HepG2 (cell line): ENCODE measurements around the gene EXPH5. TPM values are rescaled to one million over a fixed set of nuclear protein-coding genes. Genes with fewer than 3 reads are reported as not detected.

Experiments used
- ATAC-seq: fragments of 200-7000 bp; cut with Tn5 transposase; 3 replicates; pipeline ENCODE4 v1.9.1; 2020; ENCODE audit warnings: mild to moderate bottlenecking, moderate library complexity
- BruUV-seq: library from RNA; stranded (reverse); fragments of 400-500 nt; replicated peaks from 2 replicates; lab custom pipeline; 2021; lab: Mats Ljungman, UMichigan
- CTCF ChIA-PET: fragments of 300-600 bp; formaldehyde crosslinking; extraction: SDS; loops from one replicate; lab custom pipeline; 2021; ENCODE audit warnings: low total read pairs, inconsistent platforms, low intra/inter-chr PET ratio; lab: Yijun Ruan, JAX
- POLR2A ChIA-PET: fragments of 350-600 bp; sonication (Branson Sonifier 250); formaldehyde crosslinking; loops from one replicate; lab custom pipeline; 2020; ENCODE audit warnings: antibody characterized with exemption, inconsistent platforms; lab: Yijun Ruan, JAX
- DNase-seq: peaks from one replicate; pipeline ENCODE4 v3.0.0-alpha.2; 2015; ENCODE audit warnings: low spot score
- FAIRE-seq: peaks from 3 replicates; lab custom pipeline; 2011; peaks lifted over from hg19 to GRCh38; lab: Jason Lieb, UNC
- H2AFZ ChIP-seq: one replicate; pipeline ENCODE4 v1.6.1; 2011; ENCODE audit warnings: low read length, inconsistent platforms
- H3K27ac ChIP-seq: fragments of 300-600 bp; 3 replicates; pipeline ENCODE4 v1.8.0; 2011; ENCODE audit warnings: mixed run types, mild to moderate bottlenecking, mixed read lengths, low read length, inconsistent platforms; ENCODE audit not compliant: insufficient read depth; ENCODE audit errors: extremely low read length
- H3K27me3 ChIP-seq, 2 experiments: fragments of 200-600 bp in 1 of 2; 2 replicates in 1 of 2; 3 replicates in 1 of 2; pipeline versions ENCODE4 v1.6.0 to v1.8.0; 2011; ENCODE audit warnings: low read length in 2 of 2, mild to moderate bottlenecking in 2 of 2, moderate library complexity in 2 of 2, inconsistent platforms in 1 of 2; ENCODE audit not compliant: insufficient read depth in 2 of 2, control insufficient read depth in 1 of 2
- H3K36me3 ChIP-seq, 2 experiments: fragments of 200-600 bp in 1 of 2; replicated peaks in 1 of 2; 2 replicates in 1 of 2; 3 replicates in 1 of 2; pipeline versions ENCODE4 v1.5.1 to v1.8.0; 2011; ENCODE audit warnings: low read length in 2 of 2, inconsistent platforms in 1 of 2; ENCODE audit not compliant: insufficient read depth in 2 of 2, control insufficient read depth in 1 of 2
- H3K4me1 ChIP-seq: 2 replicates; pipeline ENCODE4 v1.5.1; 2012; ENCODE audit warnings: low read length, inconsistent platforms; ENCODE audit not compliant: insufficient read depth
- H3K4me2 ChIP-seq: 2 replicates; pipeline ENCODE4 v1.6.0; 2011; ENCODE audit warnings: low read depth, low read length, inconsistent platforms
- H3K4me3 ChIP-seq, 3 experiments: fragments of 200-600 bp in 1 of 3; sonication (generic), shearing (Covaris generic) in 1 of 3; replicated peaks in 1 of 3; 2 replicates each; pipeline ENCODE4 v1.5.1; 2011 to 2016; ENCODE audit warnings: low read length in 3 of 3, inconsistent platforms in 2 of 3, low read depth in 2 of 3, mild to moderate bottlenecking in 2 of 3, control low read depth in 1 of 3, mixed read lengths in 1 of 3; ENCODE audit not compliant: insufficient read depth in 1 of 3
- H3K79me2 ChIP-seq: one replicate; pipeline ENCODE4 v1.6.1; 2011; ENCODE audit warnings: low read length, inconsistent platforms; ENCODE audit not compliant: insufficient read depth
- H3K9ac ChIP-seq: 2 replicates; pipeline ENCODE4 v1.6.0; 2011; ENCODE audit warnings: mild to moderate bottlenecking, low read depth, low read length, inconsistent platforms; ENCODE audit not compliant: insufficient read depth
- H3K9me3 ChIP-seq: 2 replicates; pipeline ENCODE4 v1.5.1; 2012; ENCODE audit warnings: mild to moderate bottlenecking, low read length
- H4K20me1 ChIP-seq: 2 replicates; pipeline ENCODE4 v1.6.0; 2011; ENCODE audit warnings: inconsistent platforms, mild to moderate bottlenecking, low read length, moderate library complexity; ENCODE audit not compliant: insufficient read depth
- CBX2 ChIP-seq, 2 experiments: fragments of 200-600 bp in 1 of 2; sonication (generic); formaldehyde crosslinking in 1 of 2; IDR thresholded peaks; 2 replicates each; pipeline versions ENCODE4 v1.7.0 to v1.8.1; 2018 to 2022; ENCODE audit warnings: low read depth in 2 of 2, low read length in 1 of 2, mild to moderate bottlenecking in 1 of 2, missing genetic modification reagents in 1 of 2
- RCOR2 ChIP-seq: IDR thresholded peaks from 2 replicates; pipeline ENCODE4 v1.6.1; 2016; ENCODE audit warnings: missing biosample characterization, missing genetic modification reagents
- ZNF546 ChIP-seq: sonication (generic); formaldehyde crosslinking; conservative IDR thresholded peaks from 2 replicates; pipeline ENCODE4 v1.8.1; 2023; ENCODE audit warnings: mild to moderate bottlenecking, missing genetic modification reagents
- in situ Hi-C: cut with HindIII; loops from 2 replicates; pipeline ENCODE4 v1.10.0; 2017; ENCODE audit warnings: low pct_unique_long_range_greater_than_20kb; ENCODE audit not compliant: extremely low pct_ligation_motif_present
- intact Hi-C: fragments of 100-400 bp; cut with micrococcal nuclease; formaldehyde crosslinking; loops from one replicate; pipeline ENCODE4 v1.10.0; 2022; ENCODE audit not compliant: unreplicated experiment
- polyA plus RNA-seq, 8 experiments: library from polyadenylated mRNA; depleted of rRNA in 3 of 8; stranded (reverse) in 7 of 8; unstranded in 1 of 8; fragments of >200 nt; fragmentation: Illumina TruSeq in 4 of 8; extraction: Trizol in 4 of 8; gene quantifications; 2 replicates each; pipeline versions ENCODE4 v1.2.1 to v1.2.3, GENCODE V29; 2011 to 2016; ENCODE audit warnings: low read depth in 4 of 8, missing spikeins in 1 of 8, mixed read lengths in 1 of 8; ENCODE audit not compliant: insufficient read depth in 1 of 8
- total RNA-seq, 5 experiments: library from RNA; depleted of rRNA; stranded (reverse); fragments of >200 nt; fragmentation: Illumina TruSeq; extraction: Trizol; gene quantifications; 2 replicates each; pipeline ENCODE4 v1.2.3, GENCODE V29; 2016; ENCODE audit warnings: low read depth in 1 of 5
- TF ChIP-seq, protein P1 (sequence below): sonication (generic); formaldehyde crosslinking; IDR thresholded peaks from 2 replicates; pipeline ENCODE4 v1.5.1; 2020; ENCODE audit warnings: missing genetic modification reagents, mild to moderate bottlenecking, borderline replicate concordance
- TF ChIP-seq, protein P2 (sequence below): sonication (generic); formaldehyde crosslinking; IDR thresholded peaks from 2 replicates; pipeline ENCODE4 v1.9.0; 2021; ENCODE audit warnings: missing genetic modification reagents, mild to moderate bottlenecking, borderline replicate concordance

The EXPH5 gene
- total and polyA plus RNA-seq, 2 of the 13 experiments (the other 11 are each of a cell fraction or from before 2014, with no cell fraction given): under 0.01 to 0.02 TPM

DNA sequence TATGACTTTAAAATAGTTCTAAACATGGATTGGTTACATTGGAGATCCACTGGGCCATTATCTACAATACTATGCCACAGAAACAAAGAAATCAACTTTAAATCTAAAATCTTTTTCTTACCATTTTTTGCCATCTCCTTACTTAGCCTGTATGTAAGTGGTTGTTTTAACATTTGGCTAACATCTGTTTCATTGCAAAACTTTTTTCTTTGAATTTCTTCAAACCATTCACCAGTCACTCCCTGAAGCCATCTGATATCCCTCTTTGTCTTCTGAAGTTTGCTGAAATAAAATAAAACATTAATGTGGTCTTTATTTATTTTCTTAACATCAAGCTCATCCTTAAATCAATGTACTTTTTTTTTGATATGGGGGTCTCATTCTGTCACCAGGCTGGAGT, 52.0 kb downstream of the EXPH5 start:
- Histone ChIP-seq H3K4me2 (no peak overlapping the region), H3K36me3 (no peaks in the 10 kb centered on the region), H3K27me3 (no peaks in the 10 kb centered on the region; a peak in 1 of 5 replicates), H3K9ac (no peak overlapping the region), H3K4me1 (no peaks in the 10 kb centered on the region), H4K20me1 (no peaks in the 10 kb centered on the region), H3K4me3 (no peak overlapping the region), H3K9me3 (no peaks in the 10 kb centered on the region), H3K27ac (no peak overlapping the region), H3K79me2 (no peaks in the 10 kb centered on the region), H2AFZ (no peak overlapping the region)
- DNase-seq (no peak), ATAC-seq (no peak), FAIRE-seq (no peak)
- no peak for TF ChIP-seq CBX2 (IDR thresholded peaks at IDR 0.05; ENCODE audit: low read depth, low read length)
- no peak for TF ChIP-seq CBX2 (CRISPR knock-in tag; IDR thresholded peaks at IDR 0.05; ENCODE audit: low read depth)
- TF ChIP-seq RCOR2 (CRISPR knock-in tag): no peak
- no peak for TF ChIP-seq ZNF546
- TF ChIP-seq, protein P1, sequence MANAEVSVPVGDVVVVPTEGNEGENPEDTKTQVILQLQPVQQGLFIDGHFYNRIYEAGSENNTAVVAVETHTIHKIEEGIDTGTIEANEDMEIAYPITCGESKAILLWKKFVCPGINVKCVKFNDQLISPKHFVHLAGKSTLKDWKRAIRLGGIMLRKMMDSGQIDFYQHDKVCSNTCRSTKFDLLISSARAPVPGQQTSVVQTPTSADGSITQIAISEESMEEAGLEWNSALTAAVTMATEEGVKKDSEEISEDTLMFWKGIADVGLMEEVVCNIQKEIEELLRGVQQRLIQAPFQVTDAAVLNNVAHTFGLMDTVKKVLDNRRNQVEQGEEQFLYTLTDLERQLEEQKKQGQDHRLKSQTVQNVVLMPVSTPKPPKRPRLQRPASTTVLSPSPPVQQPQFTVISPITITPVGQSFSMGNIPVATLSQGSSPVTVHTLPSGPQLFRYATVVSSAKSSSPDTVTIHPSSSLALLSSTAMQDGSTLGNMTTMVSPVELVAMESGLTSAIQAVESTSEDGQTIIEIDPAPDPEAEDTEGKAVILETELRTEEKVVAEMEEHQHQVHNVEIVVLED (CRISPR knock-in tag): no peak
- TF ChIP-seq, protein P2, sequence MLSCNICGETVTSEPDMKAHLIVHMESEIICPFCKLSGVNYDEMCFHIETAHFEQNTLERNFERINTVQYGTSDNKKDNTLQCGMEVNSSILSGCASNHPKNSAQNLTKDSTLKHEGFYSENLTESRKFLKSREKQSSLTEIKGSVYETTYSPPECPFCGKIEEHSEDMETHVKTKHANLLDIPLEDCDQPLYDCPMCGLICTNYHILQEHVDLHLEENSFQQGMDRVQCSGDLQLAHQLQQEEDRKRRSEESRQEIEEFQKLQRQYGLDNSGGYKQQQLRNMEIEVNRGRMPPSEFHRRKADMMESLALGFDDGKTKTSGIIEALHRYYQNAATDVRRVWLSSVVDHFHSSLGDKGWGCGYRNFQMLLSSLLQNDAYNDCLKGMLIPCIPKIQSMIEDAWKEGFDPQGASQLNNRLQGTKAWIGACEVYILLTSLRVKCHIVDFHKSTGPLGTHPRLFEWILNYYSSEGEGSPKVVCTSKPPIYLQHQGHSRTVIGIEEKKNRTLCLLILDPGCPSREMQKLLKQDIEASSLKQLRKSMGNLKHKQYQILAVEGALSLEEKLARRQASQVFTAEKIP (CRISPR knock-in tag): no peak
- ChIA-PET CTCF (no interaction called here), POLR2A (no interaction called here)
- in situ Hi-C loops: no loop called here
- intact Hi-C loops: no loop called here
- no TSS peak for BruUV-seq
